ENCODE results near the gene PCNX2. TPM values are rescaled to one million over a fixed set of nuclear protein-coding genes. Genes with fewer than 3 reads are reported as not detected.

PCNX2 gene
- total RNA-seq, 4 donors from 2014 or later: 7.3 to 16.6 (median 12.7) TPM

DNA sequence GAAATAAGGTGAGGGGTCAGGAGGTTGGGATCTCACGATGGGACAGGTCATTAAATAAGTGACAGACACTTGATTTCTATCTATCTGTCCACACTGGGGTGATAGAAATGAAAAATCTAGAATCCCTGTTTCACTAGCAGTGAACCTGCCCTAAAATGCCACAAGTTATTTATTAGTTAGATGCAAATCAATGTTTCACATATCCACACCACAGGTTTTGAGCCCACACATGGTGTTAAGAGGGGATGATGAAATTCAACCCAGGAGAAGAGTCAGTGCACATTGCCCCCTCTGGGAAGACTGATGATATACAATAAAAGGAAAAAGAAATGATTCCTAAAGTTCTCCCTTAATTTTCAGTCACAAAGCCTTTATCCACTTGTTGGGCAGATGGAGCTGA lies 355.3 kb downstream of the PCNX2 start:
- ATAC-seq (ENCODE audit: low FRiP score): no peak
- TF ChIP-seq, protein P1, sequence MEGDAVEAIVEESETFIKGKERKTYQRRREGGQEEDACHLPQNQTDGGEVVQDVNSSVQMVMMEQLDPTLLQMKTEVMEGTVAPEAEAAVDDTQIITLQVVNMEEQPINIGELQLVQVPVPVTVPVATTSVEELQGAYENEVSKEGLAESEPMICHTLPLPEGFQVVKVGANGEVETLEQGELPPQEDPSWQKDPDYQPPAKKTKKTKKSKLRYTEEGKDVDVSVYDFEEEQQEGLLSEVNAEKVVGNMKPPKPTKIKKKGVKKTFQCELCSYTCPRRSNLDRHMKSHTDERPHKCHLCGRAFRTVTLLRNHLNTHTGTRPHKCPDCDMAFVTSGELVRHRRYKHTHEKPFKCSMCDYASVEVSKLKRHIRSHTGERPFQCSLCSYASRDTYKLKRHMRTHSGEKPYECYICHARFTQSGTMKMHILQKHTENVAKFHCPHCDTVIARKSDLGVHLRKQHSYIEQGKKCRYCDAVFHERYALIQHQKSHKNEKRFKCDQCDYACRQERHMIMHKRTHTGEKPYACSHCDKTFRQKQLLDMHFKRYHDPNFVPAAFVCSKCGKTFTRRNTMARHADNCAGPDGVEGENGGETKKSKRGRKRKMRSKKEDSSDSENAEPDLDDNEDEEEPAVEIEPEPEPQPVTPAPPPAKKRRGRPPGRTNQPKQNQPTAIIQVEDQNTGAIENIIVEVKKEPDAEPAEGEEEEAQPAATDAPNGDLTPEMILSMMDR (IDR thresholded peaks at IDR 0.05): no peak

DNA sequence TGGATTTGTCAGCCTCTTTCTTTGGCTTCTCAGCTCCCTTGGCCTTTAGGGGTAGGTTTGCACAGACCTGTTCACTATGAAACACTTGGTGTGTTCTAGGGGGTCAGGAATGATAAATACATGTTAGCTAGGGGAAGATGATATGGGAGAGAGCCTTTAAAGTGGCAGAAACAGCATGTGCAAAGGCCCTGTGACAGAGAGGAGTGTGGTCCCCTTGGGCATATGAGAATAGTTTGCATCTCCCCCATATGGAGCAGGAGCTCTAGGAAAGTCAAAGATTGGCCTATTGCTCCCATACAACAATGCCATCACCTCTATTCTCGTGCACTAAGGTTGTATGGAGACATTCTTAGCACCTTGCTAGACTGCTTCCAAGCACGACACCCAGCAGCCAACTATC lies 355.8 kb downstream of the PCNX2 start:
- TF ChIP-seq, protein P1 (IDR thresholded peaks at IDR 0.05): no peak
- ATAC-seq (ENCODE audit: low FRiP score): no peak
- no peak for DNase-seq (ENCODE audit: low spot score)

More for the DNA sequence above, 355.3 kb downstream of the PCNX2 start:
- DNase-seq (ENCODE audit: low spot score): no peak

DNA sequence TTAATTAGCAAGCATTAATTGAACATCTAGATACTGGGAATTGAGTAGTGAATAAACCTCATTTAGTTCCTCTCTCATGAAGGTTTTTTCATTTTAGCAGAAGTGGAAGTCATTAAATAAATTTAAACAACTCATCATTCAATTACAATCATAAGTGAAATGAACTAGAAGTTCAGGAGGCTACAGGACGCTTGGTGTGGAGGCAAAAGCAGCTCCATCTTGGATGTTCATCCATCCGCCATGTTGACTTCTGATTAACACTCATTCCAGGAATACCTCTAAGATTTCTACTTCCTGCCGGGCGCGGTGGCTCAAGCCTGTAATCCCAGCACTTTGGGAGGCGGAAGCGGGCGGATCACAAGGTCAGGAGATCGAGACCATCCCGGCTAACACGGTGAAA lies 356.6 kb downstream of the PCNX2 start:
- DNase-seq (ENCODE audit: low spot score) (no peak), ATAC-seq (ENCODE audit: low FRiP score) (no peak)
- TF ChIP-seq, protein P1 (IDR thresholded peaks at IDR 0.05): no peak

DNA sequence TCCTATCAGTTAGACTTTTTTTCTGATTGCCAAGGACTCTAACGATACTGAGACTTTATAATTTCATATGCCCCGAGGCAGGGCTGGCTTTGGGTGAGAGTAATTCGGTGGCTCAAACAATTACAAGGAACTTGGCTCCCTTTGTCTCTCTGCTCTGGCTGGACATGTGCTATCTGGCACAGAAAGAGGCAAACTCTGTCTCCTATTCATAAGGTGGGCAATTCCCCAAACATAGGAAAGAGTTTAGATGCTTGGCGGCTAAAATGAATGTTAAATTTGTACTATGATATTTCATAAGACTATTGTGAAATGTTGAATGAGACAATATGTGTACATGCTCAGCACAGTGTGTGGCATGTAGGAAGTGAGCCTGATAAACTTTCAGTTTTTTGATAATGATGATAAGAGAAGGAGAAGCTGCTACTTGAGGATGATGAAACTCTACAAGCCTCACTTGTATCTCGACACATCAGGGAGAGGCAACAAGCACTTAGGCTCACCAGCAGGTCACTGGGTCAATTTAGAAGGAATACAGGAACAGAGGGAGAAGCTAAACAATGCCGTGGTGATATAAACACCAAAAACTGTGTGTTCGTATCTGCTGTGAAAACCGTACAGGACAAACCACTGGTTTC lies 357.7 kb downstream of the PCNX2 start:
- DNase-seq (ENCODE audit: low spot score) (no peak), ATAC-seq (ENCODE audit: low FRiP score) (no peak)
- TF ChIP-seq, protein P1 (IDR thresholded peaks at IDR 0.05): no peak

DNA sequence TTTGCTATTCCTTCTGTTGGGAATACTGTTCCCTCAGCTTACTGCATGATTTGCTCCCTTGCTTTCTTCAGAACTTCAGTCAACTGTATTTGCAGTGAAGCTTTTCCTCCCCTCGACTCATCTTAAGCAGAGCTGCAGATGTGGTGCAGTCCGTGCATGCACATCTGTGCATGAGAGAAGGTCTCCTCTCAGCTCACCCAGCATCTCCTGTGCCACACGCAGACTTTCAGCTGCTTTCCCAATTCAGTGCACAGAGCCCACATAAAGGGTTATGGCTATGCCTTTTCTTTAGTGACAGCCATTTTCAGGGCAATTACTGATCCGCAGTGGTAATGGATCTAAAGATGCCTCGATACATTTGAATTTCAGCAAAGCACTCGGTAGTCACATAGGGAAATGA lies 358.6 kb downstream of the PCNX2 start:
- no peak for ATAC-seq (ENCODE audit: low FRiP score)
- no peak for DNase-seq (ENCODE audit: low spot score)
- TF ChIP-seq, protein P1 (IDR thresholded peaks at IDR 0.05): no peak

Other genes starting within 250 kb of the PCNX2 start
- 1 to 10 TPM; 1.3 to 5.5 (median 3.0) TPM for gene MAP3K21, start 32.0 kb upstream of the PCNX2 start, total RNA-seq